Natural killer cell (primary cell): ENCODE data around the gene KNDC1. TPM values are rescaled to one million over a fixed set of nuclear protein-coding genes. Genes with fewer than 3 reads are reported as not detected.
"Not testable (repeated sequence)": the region's sequence is repeated elsewhere in the genome, so short reads cannot be mapped to it uniquely, and the experiment has no call there.

Experiments used
- ATAC-seq, 3 donors: fragments of 150-1000 bp in 2 of 3; fragments of 200-7000 bp in 1 of 3; cut with Tn5 transposase; 1 replicate in 1 of 3; 2 replicates in 2 of 3; pipeline ENCODE4 v1.10.0; 2021; ENCODE audit warnings: mild to moderate bottlenecking in 2 of 3, moderate library complexity in 2 of 3
- DNase-seq, 2 donors: peaks; one replicate each; pipeline versions ENCODE4 v3.0.0 to v3.0.0-alpha.2; 2013 to 2021; ENCODE audit warnings: mixed read lengths in 1 of 2
- H3K27ac ChIP-seq: one replicate; pipeline ENCODE4 v1.5.1; 2013; ENCODE audit warnings: mild to moderate bottlenecking, low read length
- H3K27me3 ChIP-seq: one replicate; pipeline ENCODE4 v1.6.1; 2013; ENCODE audit warnings: low read length; ENCODE audit not compliant: control insufficient read depth, insufficient read depth
- H3K36me3 ChIP-seq: one replicate; pipeline ENCODE4 v1.6.1; 2013; ENCODE audit warnings: low read length; ENCODE audit not compliant: control insufficient read depth, insufficient read depth
- H3K4me1 ChIP-seq: one replicate; pipeline ENCODE4 v1.6.1; 2013; ENCODE audit warnings: low read length; ENCODE audit not compliant: control insufficient read depth, insufficient read depth
- H3K4me3 ChIP-seq: one replicate; pipeline ENCODE4 v1.5.1; 2013; ENCODE audit warnings: low read length
- H3K9me3 ChIP-seq: one replicate; pipeline ENCODE4 v1.6.1; 2013; ENCODE audit warnings: low read length; ENCODE audit not compliant: control insufficient read depth, insufficient read depth
- H3K27ac Mint-ChIP-seq, 2 donors: one replicate each; pipeline ENCODE4 v1.8.0; 2022; ENCODE audit warnings: mild to moderate bottlenecking in 2 of 2, mixed read lengths in 2 of 2, moderate library complexity in 1 of 2
- H3K27me3 Mint-ChIP-seq, 2 donors: one replicate each; pipeline ENCODE4 v1.8.0; 2022; ENCODE audit warnings: low read depth in 2 of 2, mixed read lengths in 2 of 2
- H3K36me3 Mint-ChIP-seq: one replicate; pipeline ENCODE4 v1.8.0; 2022; ENCODE audit warnings: mixed read lengths
- H3K4me1 Mint-ChIP-seq, 2 donors: one replicate each; pipeline ENCODE4 v1.8.0; 2022; ENCODE audit warnings: mixed read lengths in 2 of 2
- H3K4me3 Mint-ChIP-seq: one replicate; pipeline ENCODE4 v1.8.0; 2022; ENCODE audit warnings: mild to moderate bottlenecking, moderate library complexity, mixed read lengths
- H3K9me3 Mint-ChIP-seq, 2 donors: one replicate each; pipeline ENCODE4 v1.8.0; 2022; ENCODE audit warnings: mixed read lengths in 2 of 2
- CTCF ChIP-seq: fragments of 200-600 bp; IDR thresholded peaks from one replicate; pipeline ENCODE4 v1.8.0; 2022; ENCODE audit warnings: antibody characterized with exemption
- WGBS: methylation state at CpG from one replicate; pipeline ENCODE4 v1.1.7; 2013; ENCODE audit warnings: missing lambda C conversion rate; ENCODE audit not compliant: insufficient coverage; 5-methylcytosine and 5-hydroxymethylcytosine counted together
- intact Hi-C: fragments of 100-400 bp; cut with micrococcal nuclease; formaldehyde crosslinking; loops from one replicate; pipeline ENCODE4 v1.14.2; 2022
- total RNA-seq, 4 donors: library from RNA; stranded (reverse); fragments of 120-200 nt in 1 of 4; gene quantifications; one replicate each; pipeline versions ENCODE4 v1.2.3 to v1.2.4, GENCODE V29; 2013 to 2022

Gene KNDC1
- total RNA-seq, 3 donors from 2014 or later (not counting 1 experiment from before 2014, with no cell fraction given), result 2.1 to 5.9 TPM; not detected in 1

DNA sequence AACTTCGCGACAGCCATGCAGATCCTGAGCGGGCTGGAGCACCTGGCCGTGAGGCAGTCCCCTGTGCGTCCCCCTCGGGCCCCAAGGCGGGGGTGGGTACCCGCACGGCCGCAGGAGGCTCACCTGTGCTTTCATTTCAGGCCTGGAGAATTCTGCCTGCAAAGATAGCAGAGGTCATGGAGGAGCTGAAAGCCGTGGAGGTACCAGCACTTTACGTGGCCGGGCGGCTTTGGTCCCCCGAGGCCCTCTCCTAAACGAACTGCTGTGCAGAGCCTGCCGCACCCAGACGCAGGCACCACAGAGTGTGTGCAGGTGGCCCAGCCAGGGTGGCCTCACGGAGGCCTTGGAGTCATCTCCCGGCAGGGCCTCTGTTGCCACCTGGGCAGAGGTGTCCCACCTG is 58.9 kb downstream of the KNDC1 start:
- Histone ChIP-seq H3K27me3 (peaks cover 2% of the 10 kb centered on the region), H3K9me3 (no peaks in the 10 kb centered on the region), H3K36me3 (no peaks in the 10 kb centered on the region), H3K4me1 (no peaks in the 10 kb centered on the region), H3K27ac (no peak overlapping the region), H3K4me3 (no peak overlapping the region)
- peaks cover 0 to 4% of the 10 kb centered on the region in 2 donors for H3K4me1 Mint-ChIP-seq
- H3K27me3 Mint-ChIP-seq, result peaks cover 9 to 10% of the 10 kb centered on the region in 2 donors
- no peak for TF ChIP-seq CTCF
- no peaks in the 10 kb centered on the region for H3K9me3 Mint-ChIP-seq
- ATAC-seq, result no peak
- intact Hi-C loops, result no loop called here
- H3K36me3 Mint-ChIP-seq, result no peaks in the 10 kb centered on the region
- DNase-seq, result no peak
- 86% methylated on average over 20 of the region's 20 CpGs for WGBS
- H3K4me3 Mint-ChIP-seq, result no peak overlapping the region
- no peak overlapping the region for H3K27ac Mint-ChIP-seq

GRCh38 chr10:133219782-133220181 is 59.8 kb downstream of the KNDC1 start:
- no peaks in the 10 kb centered on the region for H3K36me3 ChIP-seq
- no peaks in the 10 kb centered on the region for H3K36me3 Mint-ChIP-seq
- H3K27ac ChIP-seq, result no peak overlapping the region
- peaks cover 9 to 13% of the 10 kb centered on the region in 2 donors for H3K27me3 Mint-ChIP-seq
- no peaks in the 10 kb centered on the region for H3K9me3 Mint-ChIP-seq
- WGBS, result 23% methylated on average over 28 of the region's 28 CpGs
- H3K4me1 ChIP-seq, result no peaks in the 10 kb centered on the region
- TF ChIP-seq CTCF, result no peak
- DNase-seq (no peak), ATAC-seq (no peak)
- H3K27me3 ChIP-seq, result peaks cover 2% of the 10 kb centered on the region
- no peak overlapping the region for H3K4me3 Mint-ChIP-seq
- intact Hi-C loops, result no loop called here
- H3K4me3 ChIP-seq, result no peak overlapping the region
- no peaks in the 10 kb centered on the region for H3K9me3 ChIP-seq
- peaks cover 0 to 4% of the 10 kb centered on the region in 2 donors for H3K4me1 Mint-ChIP-seq
- H3K27ac Mint-ChIP-seq, result no peak overlapping the region

- Mint-ChIP-seq H3K27ac (no peak overlapping the region), H3K36me3 (no peaks in the 10 kb centered on the region), H3K9me3 (no peaks in the 10 kb centered on the region), H3K4me3 (no peak overlapping the region), H3K27me3 (peaks cover 15 to 17% of the 10 kb centered on the region in 2 donors), H3K4me1 (peaks cover 0 to 4% of the 10 kb centered on the region in 2 donors)
- 91% methylated on average over 11 of the region's 11 CpGs for WGBS
- H3K4me1 ChIP-seq, result no peaks in the 10 kb centered on the region
- no peak for TF ChIP-seq CTCF
- intact Hi-C loops, result no loop called here
- ATAC-seq (no peak), DNase-seq (no peak)
- H3K27me3 ChIP-seq, result peaks cover 5% of the 10 kb centered on the region
- H3K9me3 ChIP-seq, result no peaks in the 10 kb centered on the region
- H3K36me3 ChIP-seq, result no peaks in the 10 kb centered on the region
- no peak overlapping the region for H3K27ac ChIP-seq
- H3K4me3 ChIP-seq, result no peak overlapping the region
Observed at GRCh38 chr10:133221331-133221730, 61.3 kb downstream of the KNDC1 start.

DNA sequence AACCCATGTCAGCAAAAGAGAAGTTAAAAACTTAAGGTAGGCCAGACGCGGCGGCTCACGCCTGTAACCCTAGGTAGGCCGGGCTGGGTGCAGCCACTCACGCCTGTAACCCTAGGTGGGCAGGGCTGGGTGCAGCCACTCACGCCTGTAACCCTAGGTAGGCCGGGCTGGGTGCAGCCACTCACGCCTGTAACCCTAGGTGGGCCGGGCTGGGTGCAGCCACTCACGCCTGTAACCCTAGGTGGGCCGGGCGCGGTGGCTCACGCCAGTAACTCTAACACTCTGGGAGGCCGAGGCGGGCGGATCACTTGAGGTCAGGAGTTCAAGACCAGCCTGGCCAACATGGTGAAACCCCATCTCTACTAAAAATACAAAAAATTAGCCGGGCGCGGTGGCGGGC is 61.7 kb downstream of the KNDC1 start:
- H3K4me3 ChIP-seq, H3K4me1 Mint-ChIP-seq, H3K36me3 Mint-ChIP-seq, H3K27ac Mint-ChIP-seq, H3K36me3 ChIP-seq, ATAC-seq, H3K4me1 ChIP-seq, H3K9me3 ChIP-seq, DNase-seq, H3K9me3 Mint-ChIP-seq, intact Hi-C loops, H3K4me3 Mint-ChIP-seq, H3K27ac ChIP-seq, H3K27me3 ChIP-seq: not testable (repeated sequence)
- peaks cover 19% of the 10 kb centered on the region in 2 donors for H3K27me3 Mint-ChIP-seq
- WGBS, result 91% methylated on average over 11 of the region's 22 CpGs
